Measurements from ENCODE around the gene BEST3.
"Not testable (repeated sequence)": the region's sequence is repeated elsewhere in the genome, so short reads cannot be mapped to it uniquely, and the experiment has no call there.

The BEST3 gene

GRCh38 chr12:69648476-69648875 lies 50.6 kb downstream of the BEST3 start:
- no peak for DNase-seq (ENCODE audit: low spot score)

GRCh38 chr12:69647178-69647577 lies 51.9 kb downstream of the BEST3 start:
- DNase-seq (ENCODE audit: low spot score), result no peak

- DNase-seq (ENCODE audit: low spot score), result no peak
Observed at GRCh38 chr12:69645031-69645430, 54.1 kb downstream of the BEST3 start.

- DNase-seq (ENCODE audit: low spot score), result no peak
Observed at GRCh38 chr12:69644511-69644910, 54.6 kb downstream of the BEST3 start.

GRCh38 chr12:69642531-69642930 lies 56.6 kb downstream of the BEST3 start:
- DNase-seq (ENCODE audit: low spot score), result no peak

GRCh38 chr12:69641546-69641945 lies 57.6 kb downstream of the BEST3 start:
- DNase-seq (ENCODE audit: low spot score), result no peak

- peak; percentile 88 for DNase-seq (ENCODE audit: low spot score)
Observed at GRCh38 chr12:69639400-69640016, 59.6 kb downstream of the BEST3 start.

- no peak for DNase-seq (ENCODE audit: low spot score)
Observed at GRCh38 chr12:69633061-69633460, 66.0 kb downstream of the BEST3 start.

- peak; percentile 44 for DNase-seq (ENCODE audit: low spot score)
Observed at GRCh38 chr12:69630191-69630590, 68.9 kb downstream of the BEST3 start.

GRCh38 chr12:69627501-69627900 lies 71.6 kb downstream of the BEST3 start:
- DNase-seq (ENCODE audit: low spot score), result no peak

GRCh38 chr12:69623970-69624369 lies 75.1 kb downstream of the BEST3 start:
- DNase-seq (ENCODE audit: low spot score), result no peak

GRCh38 chr12:69621551-69621950 lies 77.6 kb downstream of the BEST3 start:
- DNase-seq (ENCODE audit: low spot score), result no peak

GRCh38 chr12:69620921-69621320 lies 78.2 kb downstream of the BEST3 start:
- no peak for DNase-seq (ENCODE audit: low spot score)

GRCh38 chr12:69620077-69620476 lies 79.0 kb downstream of the BEST3 start:
- DNase-seq (ENCODE audit: low spot score), result no peak

- no peak for DNase-seq (ENCODE audit: low spot score)
Observed at GRCh38 chr12:69619050-69619449, 80.1 kb downstream of the BEST3 start.

- DNase-seq (ENCODE audit: low spot score), result no peak
Observed at GRCh38 chr12:69616025-69616424, 83.1 kb downstream of the BEST3 start.

GRCh38 chr12:69613351-69613750 lies 85.8 kb downstream of the BEST3 start:
- no peak for DNase-seq (ENCODE audit: low spot score)

GRCh38 chr12:69610729-69611128 lies 88.4 kb downstream of the BEST3 start, which contains the start of gene LRRC10:
TSS of gene LRRC10 (minus strand) at chr12:69610907. CDS start at chr12:69610838, 69 bp downstream.
- DNase-seq (ENCODE audit: low spot score), result no peak

GRCh38 chr12:69610126-69610525 lies 89.0 kb downstream of the BEST3 start:
- DNase-seq (ENCODE audit: low spot score), result no peak

- DNase-seq (ENCODE audit: low spot score), result no peak
Observed at GRCh38 chr12:69608114-69608513, 91.0 kb downstream of the BEST3 start.

- not testable (repeated sequence) for DNase-seq (ENCODE audit: low spot score)
Observed at GRCh38 chr12:69604275-69604674, 94.8 kb downstream of the BEST3 start.

Measured in iPS-NIHi11 (cell line).